ENCODE results near the gene SYT6.

DNA sequence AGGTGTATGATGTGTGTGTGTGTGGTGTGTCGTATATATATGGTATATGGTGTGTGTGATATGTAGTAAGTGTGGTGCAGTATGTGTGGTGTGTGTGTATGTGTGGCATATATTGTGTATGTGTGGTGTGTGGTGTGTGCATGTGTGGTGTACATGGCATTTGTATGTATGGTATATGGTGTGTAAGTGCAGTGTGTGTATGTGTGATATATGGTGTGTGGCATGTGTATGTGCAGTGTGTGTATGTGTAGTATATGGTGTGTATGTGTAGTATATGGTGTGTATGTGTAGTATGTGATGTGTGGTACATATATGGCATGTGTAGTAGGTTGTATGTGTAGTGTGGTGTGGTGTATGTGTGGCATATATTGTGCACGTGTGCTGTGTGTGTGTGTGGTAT lies 99.5 kb downstream of the SYT6 start:
- TF ChIP-seq, protein P1, sequence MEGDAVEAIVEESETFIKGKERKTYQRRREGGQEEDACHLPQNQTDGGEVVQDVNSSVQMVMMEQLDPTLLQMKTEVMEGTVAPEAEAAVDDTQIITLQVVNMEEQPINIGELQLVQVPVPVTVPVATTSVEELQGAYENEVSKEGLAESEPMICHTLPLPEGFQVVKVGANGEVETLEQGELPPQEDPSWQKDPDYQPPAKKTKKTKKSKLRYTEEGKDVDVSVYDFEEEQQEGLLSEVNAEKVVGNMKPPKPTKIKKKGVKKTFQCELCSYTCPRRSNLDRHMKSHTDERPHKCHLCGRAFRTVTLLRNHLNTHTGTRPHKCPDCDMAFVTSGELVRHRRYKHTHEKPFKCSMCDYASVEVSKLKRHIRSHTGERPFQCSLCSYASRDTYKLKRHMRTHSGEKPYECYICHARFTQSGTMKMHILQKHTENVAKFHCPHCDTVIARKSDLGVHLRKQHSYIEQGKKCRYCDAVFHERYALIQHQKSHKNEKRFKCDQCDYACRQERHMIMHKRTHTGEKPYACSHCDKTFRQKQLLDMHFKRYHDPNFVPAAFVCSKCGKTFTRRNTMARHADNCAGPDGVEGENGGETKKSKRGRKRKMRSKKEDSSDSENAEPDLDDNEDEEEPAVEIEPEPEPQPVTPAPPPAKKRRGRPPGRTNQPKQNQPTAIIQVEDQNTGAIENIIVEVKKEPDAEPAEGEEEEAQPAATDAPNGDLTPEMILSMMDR (IDR thresholded peaks at IDR 0.05), result no peak
- no peak for TF ChIP-seq POLR2A (IDR thresholded peaks at IDR 0.05)
- no peak for TF ChIP-seq POLR2AphosphoS5 (IDR thresholded peaks at IDR 0.05; ENCODE audit: insufficient read depth in 1 of 2, low read depth in 1 of 2)
